ENCODE results near the gene ESF1. TPM values are rescaled to one million over a fixed set of nuclear protein-coding genes. Genes with fewer than 3 reads are reported as not detected.

The ESF1 gene, protein sequence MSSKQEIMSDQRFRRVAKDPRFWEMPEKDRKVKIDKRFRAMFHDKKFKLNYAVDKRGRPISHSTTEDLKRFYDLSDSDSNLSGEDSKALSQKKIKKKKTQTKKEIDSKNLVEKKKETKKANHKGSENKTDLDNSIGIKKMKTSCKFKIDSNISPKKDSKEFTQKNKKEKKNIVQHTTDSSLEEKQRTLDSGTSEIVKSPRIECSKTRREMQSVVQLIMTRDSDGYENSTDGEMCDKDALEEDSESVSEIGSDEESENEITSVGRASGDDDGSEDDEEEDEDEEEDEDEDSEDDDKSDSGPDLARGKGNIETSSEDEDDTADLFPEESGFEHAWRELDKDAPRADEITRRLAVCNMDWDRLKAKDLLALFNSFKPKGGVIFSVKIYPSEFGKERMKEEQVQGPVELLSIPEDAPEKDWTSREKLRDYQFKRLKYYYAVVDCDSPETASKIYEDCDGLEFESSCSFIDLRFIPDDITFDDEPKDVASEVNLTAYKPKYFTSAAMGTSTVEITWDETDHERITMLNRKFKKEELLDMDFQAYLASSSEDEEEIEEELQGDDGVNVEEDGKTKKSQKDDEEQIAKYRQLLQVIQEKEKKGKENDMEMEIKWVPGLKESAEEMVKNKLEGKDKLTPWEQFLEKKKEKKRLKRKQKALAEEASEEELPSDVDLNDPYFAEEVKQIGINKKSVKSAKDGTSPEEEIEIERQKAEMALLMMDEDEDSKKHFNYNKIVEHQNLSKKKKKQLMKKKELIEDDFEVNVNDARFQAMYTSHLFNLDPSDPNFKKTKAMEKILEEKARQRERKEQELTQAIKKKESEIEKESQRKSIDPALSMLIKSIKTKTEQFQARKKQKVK
- 17.4 and 21.2 TPM in 2 replicates for total RNA-seq (2022)
- percentile 84 among the genes with signal in this experiment for Bru-seq, nascent RNA
- BruChase-seq, experiment 1, labeled RNA remaining after a 6-hour chase: percentile 74 among the genes with signal in this experiment
- percentile 80 among the genes with signal in this experiment for BruChase-seq, experiment 2, labeled RNA remaining after a 2-hour chase
- long read RNA-seq, partial matches to known transcripts: 32 of 73 reads
- long read RNA-seq, other reads (novel, unspliced or antisense): 41 of 73 reads

DNA sequence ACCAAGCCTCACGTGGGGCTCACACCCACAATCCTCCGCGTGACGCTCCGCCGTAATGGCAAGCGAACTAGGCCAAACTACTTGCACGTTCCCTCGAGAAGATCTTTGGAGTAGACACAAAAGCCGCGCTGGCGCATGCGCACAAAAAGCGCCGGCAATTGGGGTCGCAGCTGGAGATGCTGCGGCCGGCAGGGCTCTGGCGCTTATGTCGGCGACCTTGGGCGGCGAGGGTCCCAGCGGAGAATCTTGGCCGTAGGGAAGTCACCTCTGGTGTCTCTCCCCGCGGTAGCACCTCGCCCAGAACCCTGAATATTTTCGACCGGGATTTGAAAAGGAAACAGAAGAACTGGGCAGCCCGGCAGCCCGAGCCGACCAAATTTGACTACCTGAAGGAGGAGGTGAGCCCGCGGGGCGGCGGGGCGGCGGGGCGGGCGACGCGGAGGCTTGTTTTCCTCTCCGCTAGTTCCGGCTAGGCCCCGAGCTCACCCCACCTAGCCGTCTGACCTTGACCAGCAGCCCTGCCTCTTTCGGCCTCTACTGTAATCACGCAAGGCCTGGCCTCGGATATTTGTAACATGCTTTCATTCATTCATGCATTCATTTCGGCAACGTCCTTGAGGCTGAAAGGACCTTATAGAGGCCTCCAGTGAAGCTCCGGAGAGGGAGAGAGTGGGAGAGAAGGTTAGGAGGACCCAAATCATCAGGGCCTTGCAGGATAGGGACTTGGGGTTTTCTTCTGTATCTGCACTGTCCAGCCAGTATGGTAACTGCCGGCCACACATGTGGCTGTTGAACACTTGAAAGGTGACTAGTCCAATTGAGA is at the start of gene ESF1, which contains the start of gene NDUFAF5:
Gene ESF1, minus strand, starts transcription at position 27 of the 823 bp plus-strand sequence. CDS start 1,779 bp downstream, outside the sequence.
Gene NDUFAF5, plus strand, starts transcription at position 136 of the 823 bp plus-strand sequence. Its CDS starts 41 bp downstream, at position 177.
- H3K27me3 Mint-ChIP-seq (ENCODE audit: insufficient read depth, unreplicated experiment): no peaks in the 10 kb centered on the region
- TF ChIP-seq, protein P1, sequence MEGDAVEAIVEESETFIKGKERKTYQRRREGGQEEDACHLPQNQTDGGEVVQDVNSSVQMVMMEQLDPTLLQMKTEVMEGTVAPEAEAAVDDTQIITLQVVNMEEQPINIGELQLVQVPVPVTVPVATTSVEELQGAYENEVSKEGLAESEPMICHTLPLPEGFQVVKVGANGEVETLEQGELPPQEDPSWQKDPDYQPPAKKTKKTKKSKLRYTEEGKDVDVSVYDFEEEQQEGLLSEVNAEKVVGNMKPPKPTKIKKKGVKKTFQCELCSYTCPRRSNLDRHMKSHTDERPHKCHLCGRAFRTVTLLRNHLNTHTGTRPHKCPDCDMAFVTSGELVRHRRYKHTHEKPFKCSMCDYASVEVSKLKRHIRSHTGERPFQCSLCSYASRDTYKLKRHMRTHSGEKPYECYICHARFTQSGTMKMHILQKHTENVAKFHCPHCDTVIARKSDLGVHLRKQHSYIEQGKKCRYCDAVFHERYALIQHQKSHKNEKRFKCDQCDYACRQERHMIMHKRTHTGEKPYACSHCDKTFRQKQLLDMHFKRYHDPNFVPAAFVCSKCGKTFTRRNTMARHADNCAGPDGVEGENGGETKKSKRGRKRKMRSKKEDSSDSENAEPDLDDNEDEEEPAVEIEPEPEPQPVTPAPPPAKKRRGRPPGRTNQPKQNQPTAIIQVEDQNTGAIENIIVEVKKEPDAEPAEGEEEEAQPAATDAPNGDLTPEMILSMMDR (IDR thresholded peaks at IDR 0.05; ENCODE audit: unreplicated experiment): no peak
- intact Hi-C loops (cut with micrococcal nuclease): no loop called here
- ChIA-PET CTCF (interaction anchor here (0.6 to 4.0 kb wide), 14 partner anchors 8 to 432 kb away, joined by 3 to 31 read pairs (median 4); partner anchors contain the start of gene TASP1), POLR2A (interaction anchor here (0.6 to 4.0 kb wide), 25 partner anchors 11 to 1207 kb away, joined by 3 to 121 read pairs (median 4); partner anchors contain the start of genes MACROD2, SPTLC3 and TASP1)
- no TSS peak for BruUV-seq (replicated peaks)
- H3K4me1 Mint-ChIP-seq (ENCODE audit: insufficient read depth, unreplicated experiment): peaks cover 41% of the 10 kb centered on the region
- DNase-seq (ENCODE audit: unreplicated experiment): peak; percentile 97
- H3K4me3 Mint-ChIP-seq (ENCODE audit: unreplicated experiment): peak within 1 kb of the TSS; percentile 87
- H3K9me3 Mint-ChIP-seq (ENCODE audit: unreplicated experiment): no peaks in the 10 kb centered on the region
- peak within 1 kb of the TSS; percentile 99 for H3K27ac Mint-ChIP-seq (ENCODE audit: low read depth, unreplicated experiment)
- peaks cover 65% of the 10 kb centered on the region for H3K36me3 Mint-ChIP-seq (ENCODE audit: insufficient read depth, unreplicated experiment)

DNA sequence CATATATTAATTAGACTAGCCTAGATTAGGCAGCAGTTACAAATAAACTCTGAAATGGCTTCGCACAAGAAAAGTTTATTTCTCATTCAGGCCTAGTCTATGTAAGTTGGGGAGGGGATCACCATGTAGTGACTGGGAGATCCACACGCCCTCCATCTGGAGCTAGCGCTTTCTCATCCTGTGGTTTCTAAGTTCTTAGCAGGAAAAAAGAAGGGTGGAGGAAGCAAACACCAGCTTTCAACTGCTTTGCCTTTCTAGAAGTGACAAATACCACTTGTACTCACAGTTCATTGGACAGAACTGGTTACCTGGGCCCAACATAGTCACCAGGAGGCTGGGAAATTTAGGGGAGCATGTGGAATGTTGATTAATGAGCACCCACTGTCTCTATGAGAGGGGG is 46.8 kb upstream of the ESF1 start:
- TF ChIP-seq, protein P1 (IDR thresholded peaks at IDR 0.05; ENCODE audit: unreplicated experiment): no peak
- intact Hi-C loops (cut with micrococcal nuclease): no loop called here
- ChIA-PET CTCF (interaction anchor here (0.7 to 1.8 kb wide), 2 partner anchors 11 to 67 kb away, joined by 3 to 6 read pairs; no protein-coding TSS in a partner anchor), POLR2A (no interaction called here)
- no peak overlapping the region for H3K27ac Mint-ChIP-seq (ENCODE audit: low read depth, unreplicated experiment)
- H3K9me3 Mint-ChIP-seq (ENCODE audit: unreplicated experiment): no peaks in the 10 kb centered on the region
- no peak overlapping the region for H3K4me3 Mint-ChIP-seq (ENCODE audit: unreplicated experiment)
- H3K27me3 Mint-ChIP-seq (ENCODE audit: insufficient read depth, unreplicated experiment): no peaks in the 10 kb centered on the region
- no TSS peak for BruUV-seq (replicated peaks)
- DNase-seq (ENCODE audit: unreplicated experiment): no peak
- no peaks in the 10 kb centered on the region for H3K4me1 Mint-ChIP-seq (ENCODE audit: insufficient read depth, unreplicated experiment)
- H3K36me3 Mint-ChIP-seq (ENCODE audit: insufficient read depth, unreplicated experiment): no peaks in the 10 kb centered on the region

DNA sequence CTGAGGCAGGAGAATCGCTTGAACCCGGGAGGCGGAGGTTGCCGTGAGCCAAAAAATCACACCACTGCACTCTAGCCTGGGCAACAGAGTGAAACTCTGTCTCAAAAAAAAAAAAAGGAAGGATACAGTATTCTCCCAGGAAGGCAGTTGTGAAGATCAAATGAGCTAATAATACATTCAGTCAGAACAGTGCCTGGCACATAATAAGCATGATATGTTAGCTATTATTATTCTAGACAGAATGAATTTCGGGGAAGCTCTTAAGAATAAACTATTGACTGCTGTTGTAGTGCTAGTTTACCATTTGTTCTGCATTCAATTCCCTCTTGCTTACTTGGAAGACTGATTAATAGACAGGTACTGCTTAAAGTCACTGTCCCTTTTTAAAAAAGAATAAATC is 40.7 kb upstream of the ESF1 start:
- no peak overlapping the region for H3K4me3 Mint-ChIP-seq (ENCODE audit: unreplicated experiment)
- no peaks in the 10 kb centered on the region for H3K4me1 Mint-ChIP-seq (ENCODE audit: insufficient read depth, unreplicated experiment)
- ChIA-PET POLR2A (interaction anchor here (0.6 to 1.1 kb wide), 3 partner anchors 10 to 164 kb away, joined by 3 to 5 read pairs (median 3); no protein-coding TSS in a partner anchor), CTCF (interaction anchor here (0.6 to 8.6 kb wide), 3 partner anchors 54 to 229 kb away, joined by 5 to 154 read pairs (median 6); no protein-coding TSS in a partner anchor)
- DNase-seq (ENCODE audit: unreplicated experiment): no peak
- H3K9me3 Mint-ChIP-seq (ENCODE audit: unreplicated experiment): no peaks in the 10 kb centered on the region
- TF ChIP-seq, protein P1 (IDR thresholded peaks at IDR 0.05; ENCODE audit: unreplicated experiment): no peak
- peaks cover 5% of the 10 kb centered on the region for H3K36me3 Mint-ChIP-seq (ENCODE audit: insufficient read depth, unreplicated experiment)
- no peak overlapping the region for H3K27ac Mint-ChIP-seq (ENCODE audit: low read depth, unreplicated experiment)
- intact Hi-C loops (cut with micrococcal nuclease): no loop called here
- BruUV-seq (replicated peaks): no TSS peak
- H3K27me3 Mint-ChIP-seq (ENCODE audit: insufficient read depth, unreplicated experiment): no peaks in the 10 kb centered on the region
